Fibroblast of lung (primary cell): ENCODE measurements around the gene UBE2D2.
"Not testable (repeated sequence)": the region's sequence is repeated elsewhere in the genome, so short reads cannot be mapped to it uniquely, and the experiment has no call there.

Experiments
- CTCF ChIP-seq, 2 donors: IDR thresholded peaks in 1 of 2; conservative IDR thresholded peaks in 1 of 2; 1 replicate in 1 of 2; 2 replicates in 1 of 2; pipeline ENCODE4 v1.5.1; 2011 to 2012; ENCODE audit warnings: low read length in 2 of 2, control low read depth in 1 of 2, inconsistent platforms in 1 of 2, low read depth in 1 of 2, mild to moderate bottlenecking in 1 of 2
- EZH2 ChIP-seq: IDR thresholded peaks from 2 replicates; pipeline ENCODE4 v1.5.1; 2012; ENCODE audit warnings: low read length, control low read depth, mild to moderate bottlenecking; ENCODE audit errors: missing control alignments

GRCh38 chr5:139598601-139598965 lies 37.4 kb downstream of the UBE2D2 start:
- TF ChIP-seq EZH2; CTCF (conservative IDR thresholded peaks at IDR 0.05 in 1 of 2, IDR thresholded peaks at IDR 0.05 in 1 of 2; ENCODE audit: low read depth in 1 of 2, low read length in 2 of 2): not testable (repeated sequence)
